ENCODE measurements around the gene MED13.

MED13 gene, protein sequence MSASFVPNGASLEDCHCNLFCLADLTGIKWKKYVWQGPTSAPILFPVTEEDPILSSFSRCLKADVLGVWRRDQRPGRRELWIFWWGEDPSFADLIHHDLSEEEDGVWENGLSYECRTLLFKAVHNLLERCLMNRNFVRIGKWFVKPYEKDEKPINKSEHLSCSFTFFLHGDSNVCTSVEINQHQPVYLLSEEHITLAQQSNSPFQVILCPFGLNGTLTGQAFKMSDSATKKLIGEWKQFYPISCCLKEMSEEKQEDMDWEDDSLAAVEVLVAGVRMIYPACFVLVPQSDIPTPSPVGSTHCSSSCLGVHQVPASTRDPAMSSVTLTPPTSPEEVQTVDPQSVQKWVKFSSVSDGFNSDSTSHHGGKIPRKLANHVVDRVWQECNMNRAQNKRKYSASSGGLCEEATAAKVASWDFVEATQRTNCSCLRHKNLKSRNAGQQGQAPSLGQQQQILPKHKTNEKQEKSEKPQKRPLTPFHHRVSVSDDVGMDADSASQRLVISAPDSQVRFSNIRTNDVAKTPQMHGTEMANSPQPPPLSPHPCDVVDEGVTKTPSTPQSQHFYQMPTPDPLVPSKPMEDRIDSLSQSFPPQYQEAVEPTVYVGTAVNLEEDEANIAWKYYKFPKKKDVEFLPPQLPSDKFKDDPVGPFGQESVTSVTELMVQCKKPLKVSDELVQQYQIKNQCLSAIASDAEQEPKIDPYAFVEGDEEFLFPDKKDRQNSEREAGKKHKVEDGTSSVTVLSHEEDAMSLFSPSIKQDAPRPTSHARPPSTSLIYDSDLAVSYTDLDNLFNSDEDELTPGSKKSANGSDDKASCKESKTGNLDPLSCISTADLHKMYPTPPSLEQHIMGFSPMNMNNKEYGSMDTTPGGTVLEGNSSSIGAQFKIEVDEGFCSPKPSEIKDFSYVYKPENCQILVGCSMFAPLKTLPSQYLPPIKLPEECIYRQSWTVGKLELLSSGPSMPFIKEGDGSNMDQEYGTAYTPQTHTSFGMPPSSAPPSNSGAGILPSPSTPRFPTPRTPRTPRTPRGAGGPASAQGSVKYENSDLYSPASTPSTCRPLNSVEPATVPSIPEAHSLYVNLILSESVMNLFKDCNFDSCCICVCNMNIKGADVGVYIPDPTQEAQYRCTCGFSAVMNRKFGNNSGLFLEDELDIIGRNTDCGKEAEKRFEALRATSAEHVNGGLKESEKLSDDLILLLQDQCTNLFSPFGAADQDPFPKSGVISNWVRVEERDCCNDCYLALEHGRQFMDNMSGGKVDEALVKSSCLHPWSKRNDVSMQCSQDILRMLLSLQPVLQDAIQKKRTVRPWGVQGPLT (N-terminal part only)

DNA sequence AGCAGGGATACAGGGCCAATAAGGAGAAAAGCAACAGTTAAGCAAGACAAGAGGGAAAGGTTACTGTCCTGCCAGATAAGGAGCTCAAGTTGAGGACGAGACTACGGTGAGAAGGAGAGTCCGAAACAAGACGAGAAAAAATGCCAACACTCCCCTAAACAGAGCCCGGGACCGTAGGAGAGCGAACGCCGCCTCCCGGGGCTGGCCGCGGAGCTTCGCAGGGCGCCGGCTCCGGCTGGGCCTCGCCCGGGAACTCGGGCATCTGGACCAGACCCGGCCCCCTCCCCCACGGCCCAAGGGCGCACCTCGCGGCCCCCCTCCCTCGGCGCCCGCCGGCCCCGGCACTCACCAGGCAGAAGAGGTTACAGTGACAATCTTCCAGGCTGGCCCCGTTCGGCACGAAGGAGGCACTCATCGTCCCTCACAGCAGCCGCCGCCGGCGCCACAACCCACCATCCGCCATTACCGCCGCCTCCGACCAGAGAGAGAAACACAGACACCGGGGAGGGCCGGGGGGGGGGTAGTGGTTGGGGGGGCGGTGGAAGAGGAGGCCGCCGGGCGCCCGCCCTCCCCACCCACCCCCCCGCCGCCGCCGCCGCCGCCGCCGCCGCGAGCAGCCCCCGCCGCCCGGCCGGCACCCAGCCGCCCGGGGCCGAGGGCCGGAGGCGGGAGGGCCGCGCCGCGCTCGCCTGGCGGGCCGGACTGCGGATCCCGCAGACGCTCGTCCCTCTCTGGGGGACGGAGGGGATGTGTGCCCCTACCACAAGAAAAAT, at the start of gene MED13:
MED13 (minus strand) TSS at position 488 of the 773 bp plus-strand sequence; CDS start at position 415, 73 bp downstream.
- peak; percentile 18 to 43 (median 35) for DNase-seq (ENCODE audit: low read depth in 3 of 3)

DNA sequence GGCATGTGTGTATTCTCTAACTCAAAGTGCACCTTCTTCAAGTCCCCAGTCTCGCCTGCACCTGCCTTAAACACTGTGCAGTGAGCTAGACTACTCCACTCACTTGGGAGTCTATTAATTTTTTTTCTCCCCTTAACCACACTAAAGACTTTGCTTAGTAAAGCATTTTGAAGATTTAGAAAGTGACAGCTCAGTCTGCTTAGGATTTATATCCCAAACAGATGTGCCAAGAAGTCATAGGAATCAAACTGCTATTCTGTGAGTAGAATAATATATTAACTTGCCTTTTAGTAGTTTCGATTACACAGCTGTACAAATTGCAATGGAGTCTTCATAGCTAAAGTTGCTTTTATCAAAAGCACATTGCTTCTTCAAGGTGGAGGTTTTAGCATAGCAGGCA, 47.2 kb upstream of the MED13 start:
- DNase-seq (ENCODE audit: low read depth in 3 of 3), result no peak

DNA sequence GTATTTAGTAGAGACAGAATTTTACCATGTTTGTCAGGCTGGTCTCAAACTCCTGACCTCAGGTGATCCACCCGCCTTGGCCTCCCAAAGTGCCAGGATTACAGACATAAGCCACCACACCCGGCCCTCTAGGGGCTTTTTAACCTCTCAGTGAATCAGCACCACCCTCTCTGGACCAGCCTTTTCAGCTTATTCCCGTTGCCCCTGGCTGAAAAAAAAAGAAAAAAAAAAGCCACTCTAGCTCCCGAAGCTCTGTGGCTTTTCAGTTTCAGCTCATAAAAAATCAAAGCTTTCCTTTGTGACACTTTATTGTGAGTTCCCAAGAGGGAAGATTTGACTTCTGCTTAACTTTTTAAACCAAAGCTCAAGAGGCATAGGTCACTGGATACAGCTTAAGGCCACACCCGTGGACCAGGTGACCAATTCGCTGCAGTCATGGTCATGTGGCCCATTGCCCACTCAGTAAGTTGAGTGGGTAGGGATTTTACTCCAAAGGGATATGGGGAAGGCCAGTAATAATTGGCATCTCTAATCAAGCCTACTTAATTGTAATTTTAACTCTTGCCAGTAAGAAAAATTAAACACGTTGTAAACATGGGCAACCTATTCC, 46.6 kb upstream of the MED13 start:
- DNase-seq (ENCODE audit: low read depth in 3 of 3), result no peak

DNA sequence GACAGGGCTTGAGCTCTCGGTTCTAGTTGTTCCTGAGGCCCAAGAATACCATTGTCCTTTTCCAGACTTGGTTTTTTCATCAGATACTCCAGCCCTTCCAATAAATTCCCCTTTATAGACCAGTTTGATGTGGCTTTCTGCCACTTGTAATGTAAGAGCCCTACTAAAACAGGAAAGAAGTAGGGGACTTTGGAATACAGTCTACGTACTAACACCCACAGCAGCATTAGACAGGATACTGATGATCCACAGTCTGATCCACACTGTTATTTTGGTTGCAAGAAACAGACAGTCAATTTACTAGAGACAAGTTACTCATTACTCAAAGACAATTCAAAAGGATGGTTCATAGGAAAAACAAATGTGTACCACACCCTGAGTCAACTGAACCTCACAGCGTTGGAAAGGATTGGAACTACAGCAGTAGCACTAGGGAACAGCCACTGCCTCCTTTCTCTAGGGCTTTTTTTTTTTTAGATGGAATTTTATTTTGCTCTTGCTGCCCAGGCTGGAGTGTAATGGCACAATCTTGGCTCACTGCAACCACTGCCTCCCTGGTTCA, 45.9 kb upstream of the MED13 start:
- DNase-seq (ENCODE audit: low read depth in 3 of 3), result no peak

DNA sequence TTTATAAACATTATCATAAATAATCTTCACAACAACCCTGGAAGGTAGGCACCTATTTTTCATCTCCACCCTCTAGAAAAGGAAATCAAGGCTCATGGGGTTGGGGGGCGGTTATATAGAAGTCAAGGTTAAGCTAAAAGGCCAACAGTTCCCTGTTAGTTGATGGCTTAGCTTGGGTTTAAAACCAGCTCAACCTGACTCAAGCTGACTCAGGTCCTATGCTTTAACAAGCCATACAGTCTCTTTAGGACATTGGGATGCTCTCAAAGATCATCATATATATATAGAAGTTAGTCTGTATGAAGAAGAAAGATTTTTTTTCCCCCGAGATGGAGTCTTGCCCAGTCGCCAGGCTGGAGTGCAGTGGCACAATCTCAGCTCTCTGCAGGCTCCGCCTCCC, 44.8 kb upstream of the MED13 start:
- DNase-seq (ENCODE audit: low read depth in 3 of 3), result no peak

DNA sequence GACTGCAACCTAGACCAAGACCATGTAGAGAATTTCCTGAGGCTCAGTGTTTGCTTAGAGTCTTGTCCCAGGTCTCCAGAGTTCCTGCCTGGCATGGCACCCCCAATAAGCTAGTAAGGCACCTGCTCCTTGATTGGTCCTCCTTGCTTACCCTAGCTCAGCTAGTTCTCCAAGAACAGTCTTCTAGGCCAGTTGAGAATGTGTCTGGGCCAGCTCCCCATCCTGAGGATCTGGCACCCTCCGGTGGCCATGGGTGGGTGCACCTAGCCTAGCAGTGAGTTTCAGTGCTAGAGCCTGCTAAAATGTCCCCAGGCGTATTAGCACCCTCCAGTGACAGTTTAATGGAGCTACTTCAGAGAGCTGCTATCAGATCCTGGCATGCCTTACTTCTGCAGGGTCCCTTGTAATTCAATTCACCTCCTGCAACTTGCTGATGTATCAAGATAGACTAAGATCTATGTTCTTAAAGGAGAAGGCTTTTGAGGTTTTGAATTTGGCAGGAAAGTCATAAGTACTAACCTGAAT, 44.4 kb upstream of the MED13 start:
- peak; percentile 2 to 7 (median 7) for DNase-seq (ENCODE audit: low read depth in 3 of 3)

DNA sequence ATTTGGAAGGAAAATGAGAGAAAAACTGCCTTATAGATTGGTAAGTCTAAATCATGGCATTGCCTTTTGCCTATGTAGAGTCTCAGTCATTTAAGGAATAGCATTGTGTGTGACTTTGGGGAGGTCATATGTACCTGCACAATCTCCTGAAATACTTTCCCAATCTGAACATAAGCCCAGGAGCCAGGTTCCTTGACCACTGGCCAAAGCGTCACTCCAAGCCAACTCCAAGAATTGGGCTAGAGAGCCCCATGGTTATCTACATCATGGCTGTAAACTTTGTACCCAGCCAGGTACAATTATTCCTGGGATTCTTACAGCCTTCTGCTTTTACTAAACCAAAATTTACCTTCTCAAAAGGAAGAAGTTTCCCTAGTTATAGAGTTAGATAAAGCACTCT, 40.8 kb upstream of the MED13 start:
- no peak for DNase-seq (ENCODE audit: low read depth in 3 of 3)

DNA sequence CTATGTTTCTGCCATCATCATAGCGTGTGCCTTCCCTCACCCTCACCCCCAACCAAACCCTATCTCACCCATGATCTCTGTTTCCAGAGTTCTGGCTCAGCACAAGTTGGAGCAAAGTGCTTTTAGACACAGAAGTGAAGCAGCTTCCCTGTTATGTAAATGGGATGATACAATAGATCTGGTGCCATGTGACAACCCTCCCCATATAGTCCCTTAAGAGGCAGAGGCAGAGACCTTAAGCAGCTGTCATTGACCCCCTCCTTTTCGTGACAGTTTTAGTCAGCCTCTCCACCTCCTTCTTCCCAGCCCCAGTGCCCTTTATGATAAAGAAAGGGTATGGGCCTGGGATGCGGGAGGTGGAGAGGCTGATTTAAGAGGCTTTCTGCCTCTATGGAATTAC, 40.3 kb upstream of the MED13 start:
- DNase-seq (ENCODE audit: low read depth in 3 of 3), result no peak

DNA sequence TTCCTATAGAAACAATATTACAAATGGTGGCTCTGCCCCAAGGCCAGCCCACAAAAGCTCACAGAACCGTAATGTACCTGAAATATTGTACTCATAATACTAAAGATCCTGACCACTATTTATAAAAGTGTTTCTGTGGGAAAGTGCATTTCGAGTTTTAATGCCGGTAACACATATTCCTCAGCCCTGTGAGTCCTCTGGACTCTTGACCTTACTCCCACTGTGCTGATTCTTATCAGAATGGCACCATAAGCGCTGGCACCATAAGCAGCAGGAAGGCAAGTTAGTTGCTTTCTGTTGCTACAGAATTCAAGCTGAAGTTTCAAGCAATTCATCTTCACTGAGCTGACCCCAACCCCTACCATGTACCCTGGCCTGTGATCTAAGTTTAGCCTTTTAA, 36.4 kb upstream of the MED13 start:
- no peak for DNase-seq (ENCODE audit: low read depth in 3 of 3)

DNA sequence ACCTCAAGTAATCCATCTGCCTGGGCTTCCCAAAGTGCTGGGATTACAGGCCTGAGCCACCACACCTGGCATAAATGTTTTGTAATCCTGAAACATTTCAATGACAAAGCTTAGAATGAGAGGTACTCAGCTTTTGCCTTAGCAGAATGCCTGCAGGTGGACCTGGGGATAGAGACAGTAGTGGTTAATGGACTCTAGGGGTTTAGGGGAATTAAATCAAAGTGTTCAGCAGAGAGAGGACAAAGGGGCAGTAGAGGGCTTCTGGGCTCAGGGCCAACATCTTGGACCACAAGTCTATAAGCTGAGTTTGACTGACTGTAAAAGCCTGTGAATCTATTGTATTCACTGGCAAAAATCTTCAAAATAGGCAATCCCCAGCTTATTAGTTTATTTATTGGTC, 36.0 kb upstream of the MED13 start:
- DNase-seq (ENCODE audit: low read depth in 3 of 3), result no peak

DNA sequence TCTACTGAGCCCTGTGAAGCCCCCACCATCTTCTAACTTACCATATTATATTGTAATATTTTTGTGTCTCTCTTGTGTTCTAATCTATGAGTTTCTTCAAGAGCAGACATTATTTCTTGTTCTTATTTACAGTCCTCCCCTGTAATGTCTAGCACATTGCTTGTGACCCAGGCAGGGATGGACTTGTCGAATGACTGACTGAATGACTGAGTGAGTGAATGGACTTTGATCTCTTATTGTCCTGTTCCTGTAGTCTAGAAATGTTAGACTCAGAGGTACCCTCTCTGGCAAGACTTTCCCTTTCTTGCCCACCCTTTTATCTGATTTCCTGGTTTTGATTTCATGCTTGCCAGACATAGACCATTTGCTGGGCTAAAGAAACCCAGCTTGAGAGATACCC, 35.0 kb upstream of the MED13 start:
- no peak for DNase-seq (ENCODE audit: low read depth in 3 of 3)

DNA sequence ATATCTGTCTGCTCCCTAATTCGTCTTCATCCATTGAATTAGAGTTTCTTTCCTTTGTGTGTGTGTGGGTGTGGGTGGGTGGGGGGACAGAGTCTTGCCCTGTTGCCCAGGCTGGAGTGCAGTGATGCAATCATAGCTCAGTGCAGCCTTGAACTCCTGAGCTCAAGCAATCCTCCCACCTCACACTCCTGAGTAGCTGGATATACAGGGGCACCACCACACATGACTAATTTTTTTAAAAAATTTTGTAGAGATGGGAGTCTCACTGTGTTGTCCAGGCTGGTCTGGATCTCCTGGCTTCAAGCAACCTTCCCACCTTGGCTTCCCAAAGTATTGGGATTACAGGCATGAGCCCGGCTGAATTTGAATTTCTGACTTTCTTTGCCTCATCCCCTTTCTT, 34.5 kb upstream of the MED13 start:
- no peak for DNase-seq (ENCODE audit: low read depth in 3 of 3)

DNA sequence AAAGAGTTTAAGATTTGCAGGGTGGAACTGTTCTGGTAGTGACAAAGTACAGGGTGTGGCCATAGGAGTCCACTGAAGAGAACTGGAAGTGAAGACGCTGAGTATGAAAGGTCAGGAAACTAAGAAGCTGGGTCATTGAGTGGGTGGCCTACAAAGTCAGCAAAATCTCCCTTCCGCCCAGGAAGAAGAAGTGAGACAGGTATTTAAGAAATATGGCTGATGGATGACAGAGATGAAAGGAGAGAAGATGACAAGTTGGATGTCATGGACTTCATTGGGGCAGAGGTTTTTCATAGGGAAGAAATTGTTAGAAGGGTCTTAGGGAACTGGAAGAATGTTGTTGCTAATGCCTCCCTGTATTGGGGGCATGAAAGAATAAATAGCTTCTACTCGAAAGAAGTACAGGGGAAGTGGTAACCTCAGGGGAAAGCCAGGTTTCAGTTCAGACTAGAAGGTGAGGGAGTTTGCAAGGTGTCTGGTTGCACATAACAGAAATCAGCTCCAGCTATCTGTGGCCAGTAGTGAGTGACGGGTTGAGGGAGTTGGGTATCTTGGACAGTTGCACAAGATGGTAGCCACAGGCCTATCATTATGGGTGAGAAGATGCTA, 33.6 kb upstream of the MED13 start:
- DNase-seq (ENCODE audit: low read depth in 3 of 3), result no peak

DNA sequence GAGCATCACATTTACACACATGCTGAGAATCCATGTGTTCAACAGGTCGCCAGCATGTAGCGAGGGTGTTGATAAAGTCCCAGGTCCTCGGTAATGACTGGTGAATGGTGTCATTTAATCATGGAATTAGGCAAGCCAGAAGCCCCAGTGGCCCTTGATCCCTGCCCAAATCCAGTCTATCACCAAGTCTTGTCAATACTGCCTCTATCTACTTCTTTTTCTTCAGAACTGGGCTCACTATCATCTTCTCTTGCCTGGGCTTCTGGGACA, 31.3 kb upstream of the MED13 start:
- no peak for DNase-seq (ENCODE audit: low read depth in 3 of 3)

DNA sequence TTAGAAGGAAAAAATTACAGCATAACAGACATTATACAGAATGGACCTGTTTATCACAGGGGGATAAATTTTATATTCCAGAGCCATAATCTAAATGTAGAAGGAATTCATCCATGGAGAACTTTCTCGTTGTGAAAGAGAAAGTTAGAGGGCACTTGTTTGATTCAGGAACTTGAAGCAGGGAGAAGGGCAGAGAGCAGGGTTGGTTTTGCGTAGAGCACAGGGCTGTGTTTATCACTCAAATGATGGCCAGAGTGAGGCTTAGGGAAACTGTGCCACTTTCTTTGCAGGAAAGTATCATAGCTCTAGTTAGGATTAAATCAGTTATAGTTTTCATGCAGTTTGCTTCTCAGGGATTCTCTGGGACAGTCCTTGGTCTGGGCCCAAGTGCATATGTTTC, 29.1 kb upstream of the MED13 start:
- DNase-seq (ENCODE audit: low read depth in 3 of 3), result no peak

DNA sequence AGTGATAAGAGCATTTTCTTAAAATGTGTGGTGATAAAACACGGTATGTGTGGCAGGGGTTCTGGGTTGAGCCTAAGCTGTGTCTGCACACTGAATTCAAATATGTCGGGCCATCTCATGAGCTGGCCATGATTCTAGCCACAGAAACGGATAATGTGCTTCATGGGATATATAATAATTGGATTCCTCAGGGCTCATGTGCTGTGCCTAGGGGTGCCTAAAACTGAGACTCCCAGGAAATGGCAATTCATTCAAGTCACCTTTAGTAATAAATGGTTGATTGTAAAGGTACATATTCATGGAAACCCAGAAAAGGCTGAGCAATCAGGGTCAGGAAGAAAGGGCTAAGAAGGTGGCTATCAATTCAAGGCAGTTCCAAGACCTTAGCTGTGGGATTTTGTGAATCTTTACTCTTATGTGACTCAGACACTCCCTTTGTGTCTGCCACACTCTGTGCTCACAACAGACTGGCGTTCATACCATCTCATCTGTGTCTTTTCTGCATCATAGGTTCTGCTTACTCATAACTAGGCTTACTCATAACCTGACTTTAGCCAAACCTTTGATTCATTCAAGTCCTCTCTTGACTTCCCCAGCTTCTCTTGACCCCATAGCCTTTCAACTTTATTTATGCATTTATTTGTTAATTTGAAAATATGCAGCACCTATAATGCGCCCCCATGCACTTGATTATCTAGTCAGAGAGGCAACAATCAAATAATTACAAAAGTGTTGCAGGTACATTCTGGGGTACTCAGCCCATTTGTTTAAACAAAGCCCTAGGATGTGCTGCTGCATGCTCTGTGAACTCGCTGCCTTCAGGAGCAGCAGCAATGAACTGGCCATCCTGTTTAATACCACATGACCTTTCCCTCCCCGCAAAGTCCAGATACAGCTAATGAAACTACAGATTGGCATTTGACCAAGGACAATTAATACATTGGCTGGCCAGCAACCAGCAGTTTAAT, 28.4 kb upstream of the MED13 start:
- DNase-seq (ENCODE audit: low read depth in 3 of 3), result no peak

DNA sequence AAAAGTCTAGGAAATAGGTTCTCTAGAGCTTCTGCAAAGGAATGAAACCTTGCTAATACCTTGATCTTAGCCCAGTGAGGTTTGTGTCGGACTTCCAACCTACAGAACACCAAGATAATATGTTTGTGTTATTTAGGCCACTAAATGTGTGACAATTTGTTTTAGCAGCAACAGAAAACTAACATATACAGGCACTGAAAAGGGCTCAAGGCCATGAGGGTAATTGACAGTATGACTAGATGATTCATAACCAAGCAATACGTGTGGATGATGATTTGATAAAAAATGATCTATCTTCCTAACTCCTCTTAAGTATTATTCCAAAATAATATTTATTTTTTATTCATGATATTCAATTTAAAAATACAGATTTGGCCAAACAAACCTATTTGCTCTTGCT, 27.7 kb upstream of the MED13 start:
- DNase-seq (ENCODE audit: low read depth in 3 of 3), result no peak

DNA sequence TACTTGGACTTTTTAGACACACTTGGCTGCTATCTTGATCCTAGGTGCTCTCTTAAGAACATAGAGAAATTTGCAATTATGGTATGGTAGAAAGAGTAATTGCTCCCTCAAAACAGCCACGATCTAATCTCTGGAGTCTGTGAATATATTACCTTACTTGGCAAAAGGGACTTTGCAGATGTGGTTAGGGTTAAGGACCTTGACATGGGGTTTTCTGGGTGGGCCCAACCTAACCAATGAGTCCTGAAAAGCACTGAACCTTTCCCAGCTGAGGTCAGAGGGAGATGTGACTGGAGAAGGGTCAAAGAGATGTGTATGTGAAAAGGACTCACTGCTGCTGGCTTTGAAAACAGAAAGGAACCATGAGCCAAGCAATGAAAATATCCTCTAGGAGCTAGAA, 26.7 kb upstream of the MED13 start:
- no peak for DNase-seq (ENCODE audit: low read depth in 3 of 3)

DNA sequence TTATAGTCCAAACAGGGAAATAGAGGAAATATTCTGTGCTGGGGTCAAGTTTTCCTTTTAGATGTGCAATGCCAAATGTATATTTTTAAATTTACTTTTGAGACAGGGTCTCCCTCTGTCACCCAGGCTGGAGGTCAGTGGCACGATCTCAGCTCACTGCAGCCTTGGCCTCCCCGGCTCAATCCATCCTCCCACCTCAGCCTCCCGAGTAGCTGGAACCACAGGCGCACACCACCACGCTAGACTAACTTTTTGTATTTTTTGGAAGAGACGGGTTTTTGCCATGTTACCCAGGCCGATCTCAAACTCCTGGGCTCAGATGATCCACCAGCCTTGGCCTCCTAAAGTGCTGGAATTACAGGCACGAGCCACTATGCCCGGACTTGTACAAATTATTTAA, 25.8 kb upstream of the MED13 start:
- DNase-seq (ENCODE audit: low read depth in 3 of 3), result no peak
